Mesothelial cell of epicardium (in vitro differentiated cells): ENCODE results near the gene TSNAX. TPM values are rescaled to one million over a fixed set of nuclear protein-coding genes. Genes with fewer than 3 reads are reported as not detected.

Experiments
- DNase-seq, 2 experiments: peaks; one replicate each; pipeline ENCODE4 v3.0.0; 2021; ENCODE audit warnings: low spot score in 2 of 2; ENCODE audit not compliant: unreplicated experiment in 2 of 2
- H3K27ac Mint-ChIP-seq: 2 replicates; pipeline ENCODE4 v1.8.0; 2021; ENCODE audit warnings: mixed read lengths
- H3K27me3 Mint-ChIP-seq: 2 replicates; pipeline ENCODE4 v1.8.0; 2021; ENCODE audit warnings: low read depth, mixed read lengths
- H3K36me3 Mint-ChIP-seq: 2 replicates; pipeline ENCODE4 v1.8.0; 2021; ENCODE audit warnings: mixed read lengths
- H3K4me1 Mint-ChIP-seq: 2 replicates; pipeline ENCODE4 v1.8.0; 2021; ENCODE audit warnings: mixed read lengths
- H3K4me3 Mint-ChIP-seq: 2 replicates; pipeline ENCODE4 v1.8.0; 2021; ENCODE audit warnings: mild to moderate bottlenecking, moderate library complexity, mixed read lengths
- H3K9me3 Mint-ChIP-seq: 2 replicates; pipeline ENCODE4 v1.8.0; 2021; ENCODE audit warnings: mixed read lengths
- CTCF ChIP-seq: fragments of 200-600 bp; sonication (generic); IDR thresholded peaks from one replicate; pipeline ENCODE4 v1.5.0; 2021; ENCODE audit warnings: antibody characterized with exemption; ENCODE audit not compliant: unreplicated experiment
- total RNA-seq: library from RNA; stranded (reverse); gene quantifications from 3 replicates; pipeline ENCODE4 v1.2.1, GENCODE V29; 2021

The TSNAX gene
- total RNA-seq, 1 donor from 2014 or later, result 31.2 TPM

GRCh38 chr1:231487019-231487418 is 41.5 kb upstream of the TSNAX start:
- Mint-ChIP-seq H3K27me3 (no peaks in the 10 kb centered on the region), H3K9me3 (peaks cover 4% of the 10 kb centered on the region), H3K27ac (no peak overlapping the region), H3K4me3 (no peak overlapping the region), H3K36me3 (no peaks in the 10 kb centered on the region), H3K4me1 (peaks cover 8% of the 10 kb centered on the region)
- TF ChIP-seq CTCF, result no peak
- DNase-seq, result no peak

- no peak for TF ChIP-seq CTCF
- no peak for DNase-seq
- Mint-ChIP-seq H3K4me1 (peaks cover 8% of the 10 kb centered on the region), H3K27ac (no peak overlapping the region), H3K27me3 (no peaks in the 10 kb centered on the region), H3K9me3 (peaks cover 4% of the 10 kb centered on the region), H3K36me3 (no peaks in the 10 kb centered on the region), H3K4me3 (no peak overlapping the region)
Measured at GRCh38 chr1:231487910-231488309, 40.6 kb upstream of the TSNAX start.

GRCh38 chr1:231493421-231494185 is 34.9 kb upstream of the TSNAX start:
- Mint-ChIP-seq H3K27me3 (no peaks in the 10 kb centered on the region), H3K36me3 (peaks cover 3% of the 10 kb centered on the region), H3K9me3 (peaks cover 14% of the 10 kb centered on the region), H3K4me1 (peaks cover 4% of the 10 kb centered on the region), H3K4me3 (no peak overlapping the region), H3K27ac (no peak overlapping the region)
- DNase-seq, result no peak
- TF ChIP-seq CTCF, result no peak

- TF ChIP-seq CTCF, result no peak
- DNase-seq, result no peak
- no peak overlapping the region for H3K27ac Mint-ChIP-seq
- H3K36me3 Mint-ChIP-seq, result peaks cover 3% of the 10 kb centered on the region
- H3K27me3 Mint-ChIP-seq, result no peaks in the 10 kb centered on the region
- H3K9me3 Mint-ChIP-seq, result peaks cover 19% of the 10 kb centered on the region
- no peak overlapping the region for H3K4me3 Mint-ChIP-seq
- H3K4me1 Mint-ChIP-seq, result peaks cover 4% of the 10 kb centered on the region
Measured at GRCh38 chr1:231494439-231495110, 33.9 kb upstream of the TSNAX start.

GRCh38 chr1:231497629-231498152 is 30.8 kb upstream of the TSNAX start:
- H3K4me3 Mint-ChIP-seq, result no peak overlapping the region
- H3K36me3 Mint-ChIP-seq, result peaks cover 5% of the 10 kb centered on the region
- no peak overlapping the region for H3K27ac Mint-ChIP-seq
- H3K9me3 Mint-ChIP-seq, result peaks cover 35% of the 10 kb centered on the region
- no peak for TF ChIP-seq CTCF
- peaks cover 4% of the 10 kb centered on the region for H3K4me1 Mint-ChIP-seq
- no peak for DNase-seq
- no peaks in the 10 kb centered on the region for H3K27me3 Mint-ChIP-seq
